Esophagus squamous epithelium (tissue), 5 donors: ENCODE results near the gene SNX10. TPM values are rescaled to one million over a fixed set of nuclear protein-coding genes. Genes with fewer than 3 reads are reported as not detected.

ENCODE experiments used
- DNase-seq: peaks from one replicate; lab custom pipeline; 2025; lab: John Stamatoyannopoulos, UW
- H3K27ac ChIP-seq, 4 donors: fragments of 200-600 bp; sonication (generic); one replicate each; pipeline ENCODE4 v1.5.1; 2016 to 2019; ENCODE audit warnings: mild to moderate bottlenecking in 1 of 4
- H3K27me3 ChIP-seq, 4 donors: fragments of 200-600 bp; sonication (generic); 1 replicate in 3 of 4; 2 replicates in 1 of 4; pipeline versions ENCODE4 v1.5.1 to v1.6.0; 2017 to 2021; ENCODE audit warnings: antibody characterized with exemption in 1 of 4
- H3K36me3 ChIP-seq, 3 donors: fragments of 200-600 bp; sonication (generic); one replicate each; pipeline ENCODE4 v1.5.1; 2016 to 2019
- H3K4me1 ChIP-seq, 3 donors: fragments of 200-600 bp; sonication (generic); one replicate each; pipeline ENCODE4 v1.5.1; 2017 to 2019
- H3K4me3 ChIP-seq, 4 donors: fragments of 200-600 bp; sonication (generic); 1 replicate in 3 of 4; 2 replicates in 1 of 4; pipeline ENCODE4 v1.5.1; 2016 to 2019; ENCODE audit warnings: mild to moderate bottlenecking in 2 of 4, moderate library complexity in 1 of 4
- H3K9me3 ChIP-seq, 3 donors: fragments of 200-600 bp; sonication (generic); one replicate each; pipeline ENCODE4 v1.5.1; 2016 to 2019
- CTCF ChIP-seq, 6 experiments: fragments of 450-650 bp in 4 of 6; fragments of 200-600 bp in 2 of 6; sonication (generic) in 2 of 6; IDR thresholded peaks; one replicate each; pipeline ENCODE4 v1.5.1; 2016 to 2019; ENCODE audit warnings: antibody characterized with exemption in 6 of 6, mild to moderate bottlenecking in 4 of 6, moderate library complexity in 4 of 6
- POLR2A ChIP-seq, 4 donors: fragments of 450-650 bp; IDR thresholded peaks; one replicate each; pipeline ENCODE4 v1.6.1; 2017; ENCODE audit warnings: antibody characterized with exemption in 4 of 4, mild to moderate bottlenecking in 4 of 4, moderate library complexity in 3 of 4
- WGBS, 2 donors: methylation state at CpG; one replicate each; pipeline ENCODE4 v1.1.5; 2018; 5-methylcytosine and 5-hydroxymethylcytosine counted together
- intact Hi-C: fragments of 100-400 bp; cut with DNase I; formaldehyde crosslinking; loops from one replicate; pipeline ENCODE4 v1.15.0; 2022
- total RNA-seq, 4 donors: library from RNA; depleted of rRNA; stranded (reverse); fragments of >200 nt; gene quantifications; one replicate each; pipeline ENCODE4 v1.1.0, GENCODE V29; 2016
- donor health status: DM: yes; HTN: yes; CAD: no.

Gene SNX10
- total RNA-seq, 4 donors from 2014 or later = 2.7 to 7.4 (median 3.6) TPM; not detected in 1

- Histone ChIP-seq H3K9me3 (no peaks in the 10 kb centered on the region), H3K36me3 (no peaks in the 10 kb centered on the region), H3K4me1 (peaks cover 0 to 10% (median 0%) of the 10 kb centered on the region in 3 donors), H3K27ac (peak overlapping the region in 2 of 4 donors; percentile 50 to 84), H3K4me3 (no peak overlapping the region), H3K27me3 (no peaks in the 10 kb centered on the region)
- no peak for DNase-seq
- intact Hi-C loops = no loop called here
- TF ChIP-seq CTCF (IDR thresholded peaks at IDR 0.05) = no peak
- TF ChIP-seq POLR2A (IDR thresholded peaks at IDR 0.05) = no peak
- 52 to 57% methylated on average over 6 of the region's 6 CpGs for WGBS, 2 donors
These were observed 15.6 kb downstream of the SNX10 start for GRCh38 chr7:26307226-26307625.

GRCh38 chr7:26307791-26308190 is 16.1 kb downstream of the SNX10 start:
- DNase-seq = no peak
- no peaks in the 10 kb centered on the region for H3K36me3 ChIP-seq
- H3K4me3 ChIP-seq = no peak overlapping the region
- peaks cover 0 to 10% (median 0%) of the 10 kb centered on the region in 3 donors for H3K4me1 ChIP-seq
- 88 to 100% methylated on average over 1 of the region's 1 CpG for WGBS, 2 donors
- intact Hi-C loops = no loop called here
- no peak for TF ChIP-seq POLR2A (IDR thresholded peaks at IDR 0.05)
- no peak overlapping the region for H3K27ac ChIP-seq
- H3K27me3 ChIP-seq = no peaks in the 10 kb centered on the region
- no peaks in the 10 kb centered on the region for H3K9me3 ChIP-seq

GRCh38 chr7:26308551-26308950 is 16.9 kb downstream of the SNX10 start:
- no peaks in the 10 kb centered on the region for H3K27me3 ChIP-seq
- intact Hi-C loops = no loop called here
- H3K9me3 ChIP-seq = no peaks in the 10 kb centered on the region
- WGBS, 2 donors = 83 to 96% methylated on average over 1 to 4 of the region's 4 CpGs
- DNase-seq = no peak
- TF ChIP-seq CTCF (IDR thresholded peaks at IDR 0.05) = no peak
- TF ChIP-seq POLR2A (IDR thresholded peaks at IDR 0.05) = no peak
- no peaks in the 10 kb centered on the region for H3K36me3 ChIP-seq
- H3K27ac ChIP-seq = peak overlapping the region in 1 of 4 donors; percentile 18
- peaks cover 0 to 10% (median 0%) of the 10 kb centered on the region in 3 donors for H3K4me1 ChIP-seq
- H3K4me3 ChIP-seq = no peak overlapping the region

- DNase-seq = no peak
- H3K36me3 ChIP-seq = no peaks in the 10 kb centered on the region
- no peaks in the 10 kb centered on the region for H3K27me3 ChIP-seq
- 87 to 90% methylated on average over 5 of the region's 5 CpGs for WGBS, 2 donors
- H3K4me3 ChIP-seq = no peak overlapping the region
- no peak overlapping the region for H3K27ac ChIP-seq
- TF ChIP-seq POLR2A (IDR thresholded peaks at IDR 0.05) (no peak), CTCF (IDR thresholded peaks at IDR 0.05) (no peak)
- H3K4me1 ChIP-seq = peaks cover 0 to 10% (median 0%) of the 10 kb centered on the region in 3 donors
- intact Hi-C loops = no loop called here
- no peaks in the 10 kb centered on the region for H3K9me3 ChIP-seq
These were observed 17.4 kb downstream of the SNX10 start for GRCh38 chr7:26309089-26309488.

- Histone ChIP-seq H3K36me3 (no peaks in the 10 kb centered on the region), H3K27ac (no peak overlapping the region), H3K4me3 (no peak overlapping the region), H3K27me3 (no peaks in the 10 kb centered on the region), H3K4me1 (peaks cover 0 to 6% (median 0%) of the 10 kb centered on the region in 3 donors), H3K9me3 (no peaks in the 10 kb centered on the region)
- intact Hi-C loops = no loop called here
- no peak for DNase-seq
- WGBS, 2 donors = 54 to 71% methylated on average over 4 of the region's 4 CpGs
- TF ChIP-seq CTCF (IDR thresholded peaks at IDR 0.05) (no peak), POLR2A (IDR thresholded peaks at IDR 0.05) (no peak)
These were observed 20.1 kb downstream of the SNX10 start for GRCh38 chr7:26311798-26312197.

GRCh38 chr7:26317211-26317610 is 25.5 kb downstream of the SNX10 start:
- no peaks in the 10 kb centered on the region for H3K36me3 ChIP-seq
- no peaks in the 10 kb centered on the region for H3K9me3 ChIP-seq
- intact Hi-C loops = no loop called here
- no peaks in the 10 kb centered on the region for H3K27me3 ChIP-seq
- H3K27ac ChIP-seq = no peak overlapping the region
- H3K4me1 ChIP-seq = no peaks in the 10 kb centered on the region
- 87 to 90% methylated on average over 3 of the region's 3 CpGs for WGBS, 2 donors
- H3K4me3 ChIP-seq = no peak overlapping the region
- DNase-seq = no peak
- TF ChIP-seq POLR2A (IDR thresholded peaks at IDR 0.05) (no peak), CTCF (IDR thresholded peaks at IDR 0.05) (no peak)
